8988T (cell line): Measurements from ENCODE around the gene MYO7A.
"Not testable (repeated sequence)": the region's sequence is repeated elsewhere in the genome, so short reads cannot be mapped to it uniquely, and the experiment has no call there.

Experiments
- DNase-seq: peaks from one replicate; pipeline ENCODE4 v3.0.0; 2011

Gene MYO7A

DNA sequence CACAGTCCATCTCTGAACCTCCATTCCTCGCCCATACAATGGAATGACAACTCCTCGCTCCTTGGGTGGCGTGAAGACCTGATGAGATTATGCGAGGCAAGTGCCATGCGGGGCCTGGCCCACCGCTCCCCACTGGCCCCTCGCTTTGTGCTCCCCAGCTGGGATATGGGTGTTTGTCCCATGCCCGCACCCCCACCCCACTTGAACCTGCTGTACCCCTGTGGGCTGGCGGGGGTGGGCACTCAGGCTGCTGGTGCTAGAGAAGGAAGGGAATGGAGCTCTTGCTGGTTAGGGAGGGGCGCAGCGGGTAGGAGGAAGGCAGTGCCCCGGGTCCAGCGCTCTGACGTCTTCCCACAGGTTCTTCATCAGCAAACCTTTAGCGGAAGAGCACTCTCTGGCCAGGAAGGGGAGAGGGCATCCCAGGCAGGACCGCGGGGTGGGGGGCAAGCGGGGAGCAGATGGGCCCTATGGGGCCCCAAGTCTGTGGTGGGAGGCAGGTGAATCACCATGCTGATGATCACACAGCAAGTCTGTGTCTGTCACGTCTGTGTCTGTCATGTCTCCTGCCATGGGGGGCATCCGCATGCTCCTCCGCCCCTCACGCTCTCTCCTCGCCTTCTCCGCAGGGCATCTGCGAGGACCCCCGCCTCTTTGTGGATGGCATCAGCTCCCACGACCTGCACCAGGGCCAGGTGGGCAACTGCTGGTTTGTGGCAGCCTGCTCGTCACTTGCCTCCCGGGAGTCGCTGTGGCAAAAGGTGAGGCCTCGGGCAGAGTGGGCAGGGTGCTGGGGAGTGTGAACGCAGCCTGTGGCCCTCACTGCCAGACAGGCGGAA is 34.8 kb upstream of the MYO7A start:
- no peak for DNase-seq

DNA sequence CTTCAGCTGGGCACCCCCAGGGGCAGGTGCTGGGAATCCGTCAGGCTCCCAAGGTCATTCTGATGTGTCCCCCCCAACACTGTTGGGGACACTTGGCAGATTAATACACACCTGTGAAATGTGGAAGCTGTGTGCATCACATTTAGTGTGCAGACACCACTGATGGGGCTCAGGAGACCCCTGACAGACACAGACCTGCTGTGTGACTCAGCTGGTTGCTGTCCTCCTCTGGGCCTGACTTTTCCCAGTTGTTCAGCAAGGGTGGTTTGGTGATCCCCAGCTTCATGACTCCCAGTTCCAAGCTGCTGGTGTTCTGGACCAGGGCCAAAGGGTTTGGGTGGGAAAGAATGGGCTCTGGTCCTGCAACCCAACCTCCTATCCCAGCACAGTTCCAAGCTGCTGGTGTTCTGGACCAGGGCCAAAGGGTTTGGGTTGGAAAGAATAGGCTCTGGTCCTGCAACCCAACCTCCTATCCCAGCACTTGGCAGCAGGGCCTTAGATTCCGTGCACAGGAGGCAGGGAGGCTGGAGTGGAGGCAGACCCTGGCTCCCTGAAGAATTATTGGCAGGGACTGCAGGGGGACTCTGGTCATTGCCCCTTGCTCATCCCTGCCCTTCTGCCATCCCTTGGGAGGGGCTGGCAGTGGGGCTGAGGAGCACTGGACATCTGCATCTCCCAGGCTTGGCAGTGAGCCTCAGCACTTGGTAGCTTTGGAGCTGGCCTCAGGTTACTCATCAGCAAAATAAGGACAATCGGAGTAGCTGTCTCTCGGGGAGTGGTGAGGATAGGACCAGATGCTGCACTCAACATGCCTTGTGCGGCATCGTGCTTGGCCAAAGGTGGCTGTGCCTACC is 33.8 kb upstream of the MYO7A start:
- DNase-seq: no peak

DNA sequence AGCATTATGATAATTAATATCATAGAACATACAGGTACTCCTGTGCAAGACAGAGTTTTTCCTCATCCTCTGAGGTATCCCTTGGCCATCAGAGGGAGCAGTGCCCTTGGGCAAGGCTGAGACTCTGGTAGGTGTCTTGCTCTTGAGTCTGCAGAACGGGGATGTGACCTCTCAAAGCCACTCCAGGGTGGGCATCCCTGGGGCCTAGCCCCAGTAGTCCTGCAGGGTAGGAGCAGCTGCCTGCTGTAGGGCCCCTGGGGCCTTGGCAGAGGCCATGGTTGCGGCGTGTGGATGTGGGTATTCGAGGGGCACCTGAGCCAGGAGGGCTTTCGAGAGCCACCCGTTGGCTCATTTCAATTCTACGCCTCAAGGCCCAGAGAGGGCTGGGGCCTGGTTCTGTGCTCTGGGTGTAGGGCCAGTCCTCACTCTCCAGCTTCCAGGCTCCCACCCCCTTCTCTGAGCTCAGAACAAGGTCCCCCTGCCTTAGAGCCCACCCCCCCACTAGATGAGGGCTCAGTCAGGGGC is 33.1 kb upstream of the MYO7A start:
- no peak for DNase-seq

DNA sequence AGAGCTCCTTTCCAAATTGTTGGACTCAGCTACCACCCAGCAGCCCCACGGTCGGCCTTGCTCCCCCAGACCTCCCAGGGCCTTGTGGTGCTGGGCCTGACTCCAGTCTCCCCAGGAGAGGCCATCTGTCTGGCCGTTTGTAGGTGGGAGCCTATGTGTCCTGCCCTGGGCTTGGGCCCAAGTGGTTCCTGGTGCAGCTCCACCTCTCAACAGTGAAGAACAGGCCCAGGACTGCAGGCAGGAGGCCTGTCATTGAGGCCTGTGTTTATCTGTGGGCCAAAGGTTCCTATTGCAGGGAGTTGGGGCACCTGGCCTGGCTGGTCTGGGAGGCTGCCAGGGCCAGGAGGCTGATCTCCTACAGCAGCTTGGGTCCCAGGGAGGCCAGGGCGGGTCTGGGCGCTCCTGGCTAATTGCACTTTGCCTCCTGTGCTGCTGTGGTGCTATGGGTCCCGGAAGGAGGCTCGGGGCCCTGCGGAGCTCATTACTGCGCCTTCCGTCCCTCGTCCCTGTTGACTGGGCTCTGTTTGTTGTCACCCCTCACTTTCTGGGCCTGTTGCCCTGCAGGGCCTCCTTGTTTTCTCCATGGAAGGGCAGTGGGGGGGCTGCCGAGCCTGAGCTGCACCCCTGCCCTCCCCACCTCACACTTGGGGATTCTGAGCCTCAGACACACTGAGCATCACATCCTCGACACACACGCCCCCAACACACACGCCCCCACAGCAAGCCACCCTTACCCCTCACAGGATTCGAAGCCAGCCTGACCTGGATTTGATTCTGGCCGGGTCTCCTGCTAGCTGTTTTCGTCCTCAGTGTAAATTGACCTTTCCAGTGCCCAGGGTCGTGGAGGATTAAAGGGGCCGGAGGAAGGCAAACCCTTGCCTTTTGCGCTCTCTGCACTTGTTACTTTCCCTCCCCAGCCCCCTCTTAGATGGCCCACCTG is 32.2 kb upstream of the MYO7A start:
- DNase-seq: no peak

DNA sequence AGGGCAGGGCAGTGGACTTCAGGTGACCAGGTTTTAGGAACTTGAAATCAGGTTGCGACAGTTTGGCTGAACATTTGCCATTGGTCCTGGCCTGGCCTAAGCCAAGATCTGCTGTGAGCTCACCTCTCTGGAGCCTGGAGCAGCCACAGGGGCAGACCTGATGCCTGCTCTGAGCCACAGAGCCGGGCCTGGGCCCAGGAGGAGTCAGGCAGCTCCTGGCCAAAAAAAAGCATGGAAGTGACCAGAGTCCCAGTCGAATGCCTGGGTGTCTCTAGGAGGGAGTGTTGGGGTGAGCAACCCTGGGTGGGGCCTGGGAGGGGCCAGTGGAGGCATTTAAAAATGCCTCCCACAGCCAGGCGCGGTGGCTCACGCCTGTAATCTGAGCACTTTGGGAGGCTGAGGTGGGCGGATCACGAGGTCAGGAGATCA is 31.4 kb upstream of the MYO7A start:
- no peak for DNase-seq

DNA sequence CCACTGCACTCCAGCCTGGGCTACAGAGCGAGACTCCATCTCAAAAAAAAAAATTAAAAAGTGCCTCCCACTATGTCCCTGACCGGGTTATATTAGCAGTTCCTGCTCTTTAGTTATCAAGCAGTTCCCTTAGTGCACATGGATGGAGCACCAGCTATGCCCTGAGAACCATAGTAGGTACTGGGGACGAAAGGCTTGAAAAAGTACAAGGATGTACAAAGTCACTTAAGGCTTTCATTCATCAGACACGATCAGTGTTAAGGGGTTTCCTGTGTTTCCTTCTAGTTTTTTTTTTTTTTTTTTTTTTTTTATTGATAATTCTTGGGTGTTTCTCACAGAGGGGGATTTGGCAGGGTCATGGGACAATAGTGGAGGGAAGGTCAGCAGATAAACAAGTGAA is 30.9 kb upstream of the MYO7A start:
- not testable (repeated sequence) for DNase-seq

DNA sequence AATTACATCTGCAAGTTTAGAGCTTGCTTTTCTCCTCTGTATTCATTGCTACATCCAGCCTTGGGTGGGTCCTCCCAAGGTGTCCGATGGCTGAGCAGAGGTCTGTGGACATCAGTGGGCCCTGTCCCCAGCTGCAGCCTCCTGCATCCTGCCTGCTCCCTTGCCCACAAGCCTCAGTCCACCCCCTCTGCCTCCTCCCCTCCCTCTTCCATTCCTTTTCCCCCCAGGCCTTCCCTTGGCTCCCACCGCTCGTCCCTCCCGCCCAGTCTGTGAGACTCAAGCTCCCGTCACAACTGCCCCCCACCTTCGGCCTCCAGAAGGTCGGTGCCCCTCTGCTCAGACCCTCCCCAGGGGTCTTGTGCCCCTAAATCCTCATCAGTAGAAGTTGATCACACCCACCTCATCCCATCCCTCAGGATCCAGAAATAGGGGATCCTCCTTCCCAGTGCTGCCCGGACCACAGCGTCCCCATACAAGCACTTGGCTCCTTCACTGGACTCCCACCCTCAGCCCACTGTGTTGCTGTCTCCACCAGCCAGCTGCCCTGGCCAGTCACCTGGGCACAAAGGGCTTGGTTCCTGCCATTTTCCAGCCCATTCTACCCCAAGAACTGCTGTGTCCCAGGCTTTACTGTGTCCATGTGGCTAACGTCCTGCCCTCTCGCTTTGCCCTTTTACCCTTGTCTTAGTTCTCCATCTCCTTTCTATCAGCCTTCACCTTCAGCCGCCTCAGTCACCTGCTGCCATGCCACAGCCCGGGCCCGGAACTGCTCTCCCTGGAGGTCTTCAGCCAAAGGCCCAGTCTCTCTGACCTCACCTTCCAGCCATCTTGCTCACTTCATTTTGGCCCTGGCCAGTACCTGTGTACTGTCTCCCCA is 27.6 kb upstream of the MYO7A start:
- DNase-seq: no peak

DNA sequence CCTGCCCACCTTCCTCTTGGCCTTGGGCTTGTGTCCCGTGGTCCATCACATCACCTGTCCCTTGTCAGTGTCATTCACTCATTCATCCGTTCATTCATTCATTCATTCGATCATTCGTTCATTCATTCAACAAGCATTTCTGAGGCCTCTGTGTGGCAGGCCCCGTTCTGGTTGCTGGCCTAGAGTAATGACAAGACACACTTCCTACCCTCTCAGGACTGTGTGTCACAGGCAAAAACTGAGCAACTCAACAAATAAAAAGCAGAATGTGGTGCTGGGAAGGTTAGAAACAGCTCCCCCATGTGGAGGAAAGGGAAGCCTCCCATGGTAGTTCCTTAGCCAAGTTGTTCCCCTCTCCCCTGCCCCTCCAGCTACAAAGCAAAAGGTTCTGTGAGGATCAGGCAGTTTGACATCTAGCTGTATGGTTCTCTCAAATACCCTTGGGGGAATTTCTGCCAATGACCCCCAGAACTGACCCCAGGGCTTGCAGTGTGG is 27.0 kb upstream of the MYO7A start:
- DNase-seq: peak; percentile 85

DNA sequence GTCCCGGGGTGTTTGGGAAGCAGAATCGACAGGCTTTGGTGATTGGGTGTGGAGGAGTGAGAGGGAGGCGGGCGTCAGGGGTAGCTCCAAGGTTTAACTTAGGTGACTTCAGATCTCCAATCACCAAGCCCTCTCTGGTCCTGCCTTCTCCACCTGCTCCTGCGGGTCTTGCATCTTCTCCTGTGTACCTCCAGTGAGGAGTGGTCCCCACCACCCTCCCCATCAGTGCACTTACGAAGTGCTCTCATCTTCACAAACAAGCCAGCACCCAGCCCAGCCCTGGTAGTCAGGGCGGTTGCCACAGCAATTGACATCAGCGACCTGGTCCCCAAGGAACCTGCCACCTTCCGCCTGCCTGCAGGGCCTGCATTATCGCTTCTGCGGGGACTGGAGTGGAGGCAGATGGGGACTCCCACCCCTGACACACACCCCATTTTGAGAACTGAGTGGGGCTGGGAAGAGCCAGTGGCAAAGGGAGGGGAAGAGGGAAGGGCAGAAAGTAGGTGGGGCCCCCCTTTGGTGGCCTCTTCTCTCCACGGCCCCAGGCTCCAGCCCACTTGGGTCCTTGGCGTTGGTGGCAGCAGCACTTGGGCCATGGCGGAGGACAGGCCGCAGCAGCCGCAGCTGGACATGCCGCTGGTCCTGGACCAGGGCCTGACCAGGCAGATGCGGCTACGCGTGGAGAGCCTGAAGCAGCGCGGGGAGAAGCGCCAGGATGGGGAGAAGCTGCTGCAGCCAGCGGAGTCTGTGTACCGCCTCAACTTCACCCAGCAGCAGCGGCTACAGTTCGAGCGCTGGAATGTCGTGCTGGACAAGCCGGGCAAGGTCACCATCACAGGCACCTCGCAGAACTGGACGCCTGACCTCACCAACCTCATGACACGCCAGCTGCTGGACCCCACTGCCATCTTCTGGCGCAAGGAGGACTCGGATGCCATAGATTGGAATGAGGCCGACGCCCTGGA is 25.5 kb upstream of the MYO7A start, which contains the start of gene OMP:
TSS of gene OMP (plus strand) at position 595 of the 965 bp plus-strand sequence. CDS start at position 595, 0 bp downstream.
- no peak for DNase-seq

DNA sequence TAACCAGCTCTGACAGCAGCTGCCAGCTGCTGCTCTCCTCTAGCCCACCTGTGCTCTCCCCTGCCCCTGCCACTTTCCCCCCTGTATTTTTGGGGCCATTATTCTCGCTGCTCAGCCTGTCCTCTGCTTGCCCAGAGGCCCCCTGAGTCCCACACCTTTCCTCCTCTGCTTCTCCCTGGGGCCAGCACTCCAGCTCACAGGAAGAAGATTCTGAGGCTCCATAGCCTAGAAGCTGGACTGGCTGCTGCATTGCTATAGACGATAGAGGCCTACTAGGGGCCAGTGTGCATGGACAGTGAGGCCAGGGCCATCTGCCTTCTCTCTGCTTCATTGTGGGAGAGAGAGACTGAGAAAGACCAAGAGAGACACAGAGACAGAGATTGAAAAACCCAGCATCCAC is 24.7 kb upstream of the MYO7A start:
- DNase-seq: no peak

DNA sequence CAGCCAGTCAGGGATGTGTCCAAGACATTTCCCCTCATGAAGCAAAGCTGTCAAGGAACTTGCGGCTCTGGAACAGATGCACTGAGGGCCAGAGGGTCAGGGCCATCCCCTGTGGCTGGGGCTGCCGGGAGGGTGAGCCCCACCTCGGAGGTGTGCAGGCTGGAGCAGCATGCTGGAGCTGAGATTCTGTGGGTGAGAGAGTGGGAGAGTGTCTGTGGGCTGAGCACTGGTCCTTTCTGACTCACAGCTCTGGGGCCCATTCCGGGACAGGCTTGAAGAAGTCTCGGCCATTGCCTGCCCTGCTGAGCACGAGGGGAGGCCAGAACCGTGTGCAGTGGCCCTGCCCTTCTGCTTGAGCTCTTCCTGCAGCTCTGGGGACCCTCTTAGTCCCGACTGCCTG is 23.3 kb upstream of the MYO7A start:
- DNase-seq: no peak

DNA sequence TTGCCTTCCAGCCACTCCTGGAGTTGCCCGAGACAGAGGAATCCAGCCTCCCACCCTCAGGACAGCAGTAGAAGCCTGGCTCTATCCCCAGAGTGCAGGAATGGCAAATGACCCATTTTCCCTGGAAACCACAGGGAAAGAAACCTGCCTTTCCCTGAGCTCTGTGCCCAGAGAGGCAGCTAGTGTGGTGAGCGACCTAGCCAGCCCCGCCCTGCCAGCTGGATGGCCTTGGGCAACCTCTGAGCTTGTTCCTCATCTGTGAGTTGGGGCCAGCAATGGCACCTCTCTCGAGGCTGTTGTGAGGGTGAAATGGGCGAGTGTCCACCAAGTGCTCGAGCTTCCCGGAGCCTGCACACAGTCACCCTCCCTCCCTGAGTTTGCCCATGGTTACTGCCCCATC is 21.7 kb upstream of the MYO7A start:
- DNase-seq: no peak

DNA sequence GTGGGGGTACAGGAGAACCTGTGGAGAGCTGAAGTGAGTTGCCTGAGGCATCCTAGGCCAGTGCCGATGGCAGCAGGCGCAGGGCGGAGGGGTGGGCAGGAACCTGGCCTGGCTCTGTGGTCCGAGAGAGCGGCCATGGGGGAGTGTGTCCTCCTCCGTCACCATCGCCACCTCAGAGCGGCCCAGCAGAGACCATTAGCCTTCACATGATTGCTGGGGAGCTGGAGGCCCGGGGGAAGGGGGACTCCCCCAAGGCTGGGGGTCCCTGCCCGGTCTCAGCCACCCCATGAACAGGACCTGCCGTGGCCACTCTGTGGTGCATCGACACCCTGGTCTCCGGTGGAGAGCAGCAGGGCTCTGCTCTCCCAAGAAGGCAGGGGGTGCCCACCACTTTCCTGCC is 21.3 kb upstream of the MYO7A start:
- no peak for DNase-seq

DNA sequence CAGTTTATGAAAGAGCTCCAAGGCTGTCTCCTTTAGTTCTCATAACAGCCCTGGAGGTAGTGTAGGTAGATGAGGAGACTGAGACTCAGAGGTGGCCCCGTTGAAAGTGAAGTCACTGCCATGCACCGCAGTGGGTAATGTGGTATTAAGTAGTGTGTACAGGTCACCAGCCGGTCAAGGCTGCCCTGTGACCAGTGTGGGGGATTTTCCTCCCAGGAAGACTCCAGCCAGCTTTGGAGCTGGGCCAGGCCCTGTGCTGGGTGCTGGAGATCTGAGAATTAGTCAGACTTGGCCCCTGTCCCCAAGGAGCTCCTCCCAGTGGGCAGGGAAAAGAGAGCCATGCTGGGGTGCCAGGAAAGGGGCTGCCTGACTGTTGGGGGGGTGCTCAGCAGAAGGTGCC is 20.1 kb upstream of the MYO7A start:
- no peak for DNase-seq

DNA sequence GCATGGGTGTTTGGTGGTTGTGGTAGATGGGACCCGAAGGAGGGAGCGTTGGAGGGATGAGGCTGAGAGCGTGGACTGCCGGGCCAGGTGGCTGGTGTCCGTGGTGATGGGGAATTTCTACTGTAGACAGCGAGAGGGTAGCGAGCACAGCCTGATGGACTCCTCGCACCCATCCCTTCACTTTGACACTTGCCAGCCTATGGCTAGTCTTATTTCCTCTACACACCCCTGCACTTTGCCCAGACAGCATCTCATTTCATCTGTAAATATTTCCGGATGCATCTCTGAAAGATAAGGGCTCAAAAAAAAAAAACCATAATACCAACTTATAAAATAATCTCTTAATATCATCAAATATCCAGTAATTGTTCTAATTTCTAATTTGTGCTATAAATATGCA is 19.6 kb upstream of the MYO7A start:
- DNase-seq: no peak

DNA sequence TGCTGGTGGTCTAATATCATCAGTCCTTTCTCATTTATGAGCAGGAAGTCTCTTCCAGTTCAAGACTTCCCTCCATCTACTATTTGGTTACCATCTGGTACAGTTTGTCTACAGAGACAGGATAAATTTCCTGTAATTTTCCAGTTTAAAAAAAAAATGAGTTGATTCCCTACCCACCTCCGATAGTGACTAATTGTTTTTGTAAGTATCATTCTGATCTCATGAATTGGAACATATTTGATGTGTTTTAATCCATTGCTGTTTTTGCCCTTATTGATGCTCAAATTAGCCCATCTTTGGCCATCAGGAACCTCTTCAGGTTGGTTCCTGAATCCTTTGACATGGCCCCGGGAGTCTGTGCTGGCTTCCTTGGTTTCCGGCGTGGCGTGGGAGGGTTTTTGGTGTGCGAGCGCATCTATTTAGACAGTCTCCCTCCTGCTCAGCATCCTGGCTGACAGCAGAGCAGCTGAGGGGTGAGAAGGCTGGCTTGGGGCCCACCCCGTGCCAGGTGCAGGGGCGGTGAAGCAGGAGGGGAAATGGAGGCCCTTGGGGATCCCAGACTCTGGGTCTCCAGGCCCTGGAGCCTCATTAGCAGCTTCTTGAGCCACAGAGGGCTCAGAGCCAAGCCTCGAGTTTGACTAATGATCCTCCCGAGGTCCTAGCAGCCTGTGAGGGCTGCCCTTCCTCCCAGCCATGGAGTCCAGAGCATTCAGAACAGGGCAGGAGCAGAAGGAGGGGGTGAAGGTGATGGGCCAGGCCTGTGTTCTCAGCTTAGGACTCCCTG is 18.6 kb upstream of the MYO7A start:
- DNase-seq: no peak

DNA sequence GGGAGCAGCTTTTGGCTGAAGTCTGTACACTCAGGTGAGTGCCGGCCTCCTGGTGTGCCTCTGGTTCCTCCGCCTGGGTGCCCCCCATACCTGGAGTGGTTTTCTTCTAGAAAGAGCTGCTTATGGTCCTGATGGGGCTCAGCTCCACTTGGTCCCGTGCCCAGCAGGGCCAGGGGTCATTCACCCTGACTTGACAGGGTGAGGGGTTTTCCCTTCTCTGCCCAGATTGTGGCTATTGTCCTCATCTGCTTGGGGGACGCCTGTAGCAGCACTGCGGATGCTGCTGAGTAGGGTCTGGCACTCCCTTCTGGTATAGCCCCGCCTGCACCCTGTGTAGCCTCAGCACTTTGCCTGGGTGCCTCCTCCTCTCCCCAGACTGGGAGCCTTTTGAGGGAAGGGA is 17.2 kb upstream of the MYO7A start:
- no peak for DNase-seq

DNA sequence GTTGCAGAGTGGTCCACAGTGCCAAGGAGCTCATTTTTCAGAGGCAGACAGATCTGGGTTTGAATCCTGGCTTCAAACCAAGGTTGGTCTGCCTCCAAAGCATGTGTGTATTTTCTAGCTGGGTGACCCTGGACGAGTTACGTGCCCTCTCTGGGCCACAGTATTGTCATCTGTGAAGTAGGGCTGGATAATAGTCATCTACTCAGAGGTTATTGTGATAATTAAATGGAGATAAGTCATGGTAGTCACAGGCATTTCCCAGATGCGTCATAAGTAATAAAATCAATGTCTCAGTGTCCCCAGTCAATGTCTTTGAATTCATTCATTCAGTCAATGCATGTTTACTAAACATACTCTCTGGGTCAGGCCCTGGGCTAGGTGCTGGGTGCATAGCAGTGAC is 16.8 kb upstream of the MYO7A start:
- DNase-seq: no peak

DNA sequence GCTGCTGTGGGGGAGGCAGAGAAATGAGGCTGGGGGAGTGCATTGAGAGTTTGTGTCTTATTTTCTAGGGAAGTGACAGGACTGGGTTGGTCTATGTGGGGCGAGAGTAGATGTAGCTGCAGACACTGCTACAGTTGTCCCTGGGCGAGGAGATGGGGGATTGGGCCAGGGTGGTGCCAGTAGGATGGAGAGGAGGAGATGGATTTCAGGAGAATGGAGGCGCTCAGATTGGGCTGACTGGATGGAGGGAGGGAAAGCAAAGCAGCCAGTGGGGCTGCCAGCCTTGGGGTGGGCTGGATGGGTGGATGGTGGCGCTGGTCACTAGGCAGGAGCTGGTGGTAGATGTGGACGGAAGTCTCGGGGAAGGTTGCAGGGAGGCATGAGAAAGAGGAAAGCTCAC is 16.1 kb upstream of the MYO7A start:
- DNase-seq: no peak
